Colonic mucosa (tissue), 4 donors: ENCODE measurements around the gene ABCC8. TPM values are rescaled to one million over a fixed set of nuclear protein-coding genes. Genes with fewer than 3 reads are reported as not detected.

Experiments
- DNase-seq: peaks from one replicate; pipeline ENCODE4 v3.0.0-alpha.2; 2020
- H3K27ac ChIP-seq: fragments of 200-600 bp; one replicate; pipeline ENCODE4 v1.8.0; 2021
- H3K27me3 ChIP-seq: fragments of 200-600 bp; one replicate; pipeline ENCODE4 v1.8.0; 2021
- H3K36me3 ChIP-seq: fragments of 200-600 bp; one replicate; pipeline ENCODE4 v1.8.0; 2021
- H3K4me1 ChIP-seq: fragments of 200-600 bp; one replicate; pipeline ENCODE4 v1.8.0; 2021; ENCODE audit warnings: mild to moderate bottlenecking
- H3K4me3 ChIP-seq: fragments of 200-600 bp; one replicate; pipeline ENCODE4 v1.8.0; 2021
- H3K9ac ChIP-seq, 2 donors: one replicate each; pipeline ENCODE4 v1.7.0; 2013; ENCODE audit warnings: control low read depth in 2 of 2, low read depth in 2 of 2, low read length in 2 of 2
- H3K9me3 ChIP-seq: fragments of 200-600 bp; one replicate; pipeline ENCODE4 v1.8.0; 2021
- intact Hi-C: fragments of 100-400 bp; cut with DNase I; formaldehyde crosslinking; loops from one replicate; pipeline ENCODE4 v1.14.1; 2022
- total RNA-seq, 2 donors: library from RNA; stranded (reverse); fragmentation: NEBNext Ultra II Directional in 1 of 2; extraction: Animal tissue kit (Norgen Biotek cat#: 25700) in 1 of 2; gene quantifications; one replicate each; pipeline ENCODE4 v1.2.1, GENCODE V29; 2021
- TF ChIP-seq, protein P1 (sequence below): fragments of 200-600 bp; IDR thresholded peaks from one replicate; pipeline ENCODE4 v1.8.0; 2022; ENCODE audit warnings: antibody characterized with exemption, mild to moderate bottlenecking
- donor health status: healthy.
- donor health status: DM: no; HTN: no; CAD: no.
- donor health status: DM: no; HTN: no; CAD: no.

ABCC8 gene
- total RNA-seq, 2 donors from 2014 or later, result 2.1 to 4.7 TPM

GRCh38 chr11:17473071-17473744 lies 3.4 kb downstream of the ABCC8 start:
- intact Hi-C loops, result no loop called here
- Histone ChIP-seq H3K4me1 (no peaks in the 10 kb centered on the region), H3K36me3 (no peaks in the 10 kb centered on the region), H3K27me3 (peaks cover 21% of the 10 kb centered on the region), H3K27ac (no peak overlapping the region), H3K9ac (no peak overlapping the region), H3K9me3 (no peaks in the 10 kb centered on the region), H3K4me3 (no peak overlapping the region)
- DNase-seq, result no peak
- TF ChIP-seq, protein P1, sequence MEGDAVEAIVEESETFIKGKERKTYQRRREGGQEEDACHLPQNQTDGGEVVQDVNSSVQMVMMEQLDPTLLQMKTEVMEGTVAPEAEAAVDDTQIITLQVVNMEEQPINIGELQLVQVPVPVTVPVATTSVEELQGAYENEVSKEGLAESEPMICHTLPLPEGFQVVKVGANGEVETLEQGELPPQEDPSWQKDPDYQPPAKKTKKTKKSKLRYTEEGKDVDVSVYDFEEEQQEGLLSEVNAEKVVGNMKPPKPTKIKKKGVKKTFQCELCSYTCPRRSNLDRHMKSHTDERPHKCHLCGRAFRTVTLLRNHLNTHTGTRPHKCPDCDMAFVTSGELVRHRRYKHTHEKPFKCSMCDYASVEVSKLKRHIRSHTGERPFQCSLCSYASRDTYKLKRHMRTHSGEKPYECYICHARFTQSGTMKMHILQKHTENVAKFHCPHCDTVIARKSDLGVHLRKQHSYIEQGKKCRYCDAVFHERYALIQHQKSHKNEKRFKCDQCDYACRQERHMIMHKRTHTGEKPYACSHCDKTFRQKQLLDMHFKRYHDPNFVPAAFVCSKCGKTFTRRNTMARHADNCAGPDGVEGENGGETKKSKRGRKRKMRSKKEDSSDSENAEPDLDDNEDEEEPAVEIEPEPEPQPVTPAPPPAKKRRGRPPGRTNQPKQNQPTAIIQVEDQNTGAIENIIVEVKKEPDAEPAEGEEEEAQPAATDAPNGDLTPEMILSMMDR, result no peak

- Histone ChIP-seq H3K9me3 (no peaks in the 10 kb centered on the region), H3K4me3 (no peak overlapping the region), H3K9ac (no peak overlapping the region), H3K27ac (no peak overlapping the region), H3K4me1 (no peaks in the 10 kb centered on the region), H3K27me3 (peaks cover 21% of the 10 kb centered on the region), H3K36me3 (no peaks in the 10 kb centered on the region)
- TF ChIP-seq, protein P1, result no peak
- intact Hi-C loops, result no loop called here
- DNase-seq, result no peak
These were observed 4.2 kb downstream of the ABCC8 start for GRCh38 chr11:17472467-17472866.

DNA sequence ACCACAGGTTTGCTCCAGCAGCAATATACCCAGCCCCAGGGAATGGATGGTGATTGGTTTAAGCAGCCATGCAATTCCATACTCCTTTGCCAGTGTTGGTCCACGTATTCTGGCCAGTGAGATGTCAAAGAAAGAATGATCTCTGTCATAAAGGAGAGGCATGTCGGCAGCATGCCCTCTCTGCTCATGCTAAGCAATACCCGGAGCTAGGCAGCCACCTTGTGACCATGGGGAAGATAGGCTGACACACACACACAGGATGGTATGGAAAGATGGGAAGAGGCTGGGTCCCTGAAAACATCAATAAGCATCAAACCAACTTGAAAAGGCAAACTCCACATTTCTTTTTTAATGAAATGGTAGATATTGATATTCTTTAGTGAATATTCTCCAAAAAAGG lies 5.1 kb downstream of the ABCC8 start:
- H3K27me3 ChIP-seq, result peaks cover 21% of the 10 kb centered on the region
- TF ChIP-seq, protein P1, result no peak
- no peaks in the 10 kb centered on the region for H3K36me3 ChIP-seq
- intact Hi-C loops, result no loop called here
- no peaks in the 10 kb centered on the region for H3K9me3 ChIP-seq
- no peak overlapping the region for H3K27ac ChIP-seq
- H3K9ac ChIP-seq, result no peak overlapping the region
- no peak for DNase-seq
- no peaks in the 10 kb centered on the region for H3K4me1 ChIP-seq
- no peak overlapping the region for H3K4me3 ChIP-seq

DNA sequence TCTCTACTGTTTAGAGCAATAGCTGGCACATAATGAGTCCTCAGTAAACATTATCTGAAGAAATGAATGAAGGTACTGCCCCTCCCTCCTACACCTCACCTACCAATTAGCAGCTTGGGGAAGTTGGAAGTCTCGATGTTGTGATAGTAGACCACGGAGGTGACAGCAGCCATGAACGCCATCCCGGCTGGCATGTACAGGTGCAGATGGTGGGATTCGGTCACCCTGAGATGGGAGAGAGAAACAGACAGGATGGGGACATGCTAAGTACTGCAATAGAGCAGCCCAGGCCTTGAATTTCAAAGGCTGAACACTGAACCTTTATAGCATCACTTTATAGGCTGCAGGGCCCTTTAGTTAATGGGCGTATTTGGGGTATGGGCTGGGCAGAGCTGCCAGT lies 6.6 kb downstream of the ABCC8 start:
- H3K9me3 ChIP-seq, result no peaks in the 10 kb centered on the region
- intact Hi-C loops, result no loop called here
- H3K36me3 ChIP-seq, result no peaks in the 10 kb centered on the region
- peaks cover 6% of the 10 kb centered on the region for H3K27me3 ChIP-seq
- DNase-seq, result no peak
- H3K4me3 ChIP-seq, result no peak overlapping the region
- H3K4me1 ChIP-seq, result no peaks in the 10 kb centered on the region
- H3K27ac ChIP-seq, result no peak overlapping the region
- TF ChIP-seq, protein P1, result no peak
- no peak overlapping the region for H3K9ac ChIP-seq

DNA sequence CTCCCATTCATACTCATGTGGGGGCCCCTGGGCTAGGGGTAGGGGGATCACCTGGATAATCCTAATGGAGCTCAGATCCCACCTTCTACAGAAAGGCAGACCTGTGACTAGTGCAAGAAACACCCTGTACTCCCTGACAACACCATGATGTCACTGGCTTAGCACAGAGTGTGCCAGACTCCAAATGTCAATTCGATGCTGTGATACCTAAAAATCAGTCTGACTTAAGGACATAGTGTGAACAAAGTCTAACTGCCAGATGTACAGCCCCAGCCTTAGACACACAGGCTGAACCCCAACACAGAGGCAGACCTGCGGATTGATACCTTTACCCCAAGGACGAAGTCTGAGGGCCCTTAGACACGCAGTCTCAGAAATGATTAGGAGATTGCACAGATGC lies 8.5 kb downstream of the ABCC8 start:
- no peaks in the 10 kb centered on the region for H3K9me3 ChIP-seq
- no peak for DNase-seq
- TF ChIP-seq, protein P1, result no peak
- intact Hi-C loops, result no loop called here
- H3K27ac ChIP-seq, result no peak overlapping the region
- H3K4me3 ChIP-seq, result no peak overlapping the region
- no peaks in the 10 kb centered on the region for H3K36me3 ChIP-seq
- no peaks in the 10 kb centered on the region for H3K27me3 ChIP-seq
- H3K9ac ChIP-seq, result no peak overlapping the region
- H3K4me1 ChIP-seq, result no peaks in the 10 kb centered on the region
